ENCODE measurements around the gene TJAP1. TPM values are rescaled to one million over a fixed set of nuclear protein-coding genes. Genes with fewer than 3 reads are reported as not detected.

Gene TJAP1
- polyA plus RNA-seq, 1 donor from 2014 or later: 11.4 TPM

DNA sequence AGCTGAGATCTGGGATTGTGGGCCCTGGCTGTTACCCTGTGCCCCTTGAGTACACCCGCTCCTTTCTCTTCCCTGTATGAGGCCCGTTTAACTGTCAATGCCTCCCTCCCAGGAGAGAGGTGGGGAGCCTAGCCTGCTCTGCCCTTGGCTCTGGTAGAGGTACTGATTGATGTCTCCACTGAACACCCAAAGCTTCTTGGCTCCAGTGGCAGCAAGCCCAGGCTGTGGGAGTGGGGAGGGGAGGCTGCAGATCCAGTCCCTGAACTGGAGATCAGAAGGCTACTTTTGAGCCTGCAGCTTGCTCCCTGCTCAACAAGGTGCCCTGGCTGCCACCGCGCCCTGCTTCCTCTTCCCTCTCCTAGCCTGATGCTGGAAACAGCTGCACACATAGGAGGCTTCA, 25.3 kb downstream of the TJAP1 start:
- Histone ChIP-seq H2AFZ (ENCODE audit: low read depth, low read length) (no peak overlapping the region), H3K9me2 (ENCODE audit: insufficient read depth, low read length) (no peaks in the 10 kb centered on the region), H3K36me3 (ENCODE audit: insufficient read depth, low read length) (no peaks in the 10 kb centered on the region), H3K4me3 (ENCODE audit: low read length) (no peak overlapping the region), H3F3A (ENCODE audit: insufficient read depth, low read length, poor library complexity, severe bottlenecking) (no peaks in the 10 kb centered on the region), H4K20me1 (ENCODE audit: insufficient read depth) (no peaks in the 10 kb centered on the region), H3K27me3 (ENCODE audit: insufficient read depth, low read depth, low read length) (no peaks in the 10 kb centered on the region), H3K9me3 (ENCODE audit: low read length) (no peaks in the 10 kb centered on the region), H3K79me2 (replicated peaks; ENCODE audit: insufficient read depth, low read length) (no peaks in the 10 kb centered on the region), H3K9ac (ENCODE audit: low read length) (no peak overlapping the region), H3K27ac (ENCODE audit: low read length) (no peak overlapping the region), H3K4me2 (ENCODE audit: low read length) (no peak overlapping the region)
- TF ChIP-seq SMC3 (conservative IDR thresholded peaks at IDR 0.05; ENCODE audit: poor library complexity): no peak
- TF ChIP-seq TAF1 (IDR thresholded peaks at IDR 0.05; ENCODE audit: low read depth): no peak
- TF ChIP-seq, protein P1, sequence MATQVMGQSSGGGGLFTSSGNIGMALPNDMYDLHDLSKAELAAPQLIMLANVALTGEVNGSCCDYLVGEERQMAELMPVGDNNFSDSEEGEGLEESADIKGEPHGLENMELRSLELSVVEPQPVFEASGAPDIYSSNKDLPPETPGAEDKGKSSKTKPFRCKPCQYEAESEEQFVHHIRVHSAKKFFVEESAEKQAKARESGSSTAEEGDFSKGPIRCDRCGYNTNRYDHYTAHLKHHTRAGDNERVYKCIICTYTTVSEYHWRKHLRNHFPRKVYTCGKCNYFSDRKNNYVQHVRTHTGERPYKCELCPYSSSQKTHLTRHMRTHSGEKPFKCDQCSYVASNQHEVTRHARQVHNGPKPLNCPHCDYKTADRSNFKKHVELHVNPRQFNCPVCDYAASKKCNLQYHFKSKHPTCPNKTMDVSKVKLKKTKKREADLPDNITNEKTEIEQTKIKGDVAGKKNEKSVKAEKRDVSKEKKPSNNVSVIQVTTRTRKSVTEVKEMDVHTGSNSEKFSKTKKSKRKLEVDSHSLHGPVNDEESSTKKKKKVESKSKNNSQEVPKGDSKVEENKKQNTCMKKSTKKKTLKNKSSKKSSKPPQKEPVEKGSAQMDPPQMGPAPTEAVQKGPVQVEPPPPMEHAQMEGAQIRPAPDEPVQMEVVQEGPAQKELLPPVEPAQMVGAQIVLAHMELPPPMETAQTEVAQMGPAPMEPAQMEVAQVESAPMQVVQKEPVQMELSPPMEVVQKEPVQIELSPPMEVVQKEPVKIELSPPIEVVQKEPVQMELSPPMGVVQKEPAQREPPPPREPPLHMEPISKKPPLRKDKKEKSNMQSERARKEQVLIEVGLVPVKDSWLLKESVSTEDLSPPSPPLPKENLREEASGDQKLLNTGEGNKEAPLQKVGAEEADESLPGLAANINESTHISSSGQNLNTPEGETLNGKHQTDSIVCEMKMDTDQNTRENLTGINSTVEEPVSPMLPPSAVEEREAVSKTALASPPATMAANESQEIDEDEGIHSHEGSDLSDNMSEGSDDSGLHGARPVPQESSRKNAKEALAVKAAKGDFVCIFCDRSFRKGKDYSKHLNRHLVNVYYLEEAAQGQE (IDR thresholded peaks at IDR 0.05; ENCODE audit: borderline replicate concordance): no peak
- TF ChIP-seq, protein P2, sequence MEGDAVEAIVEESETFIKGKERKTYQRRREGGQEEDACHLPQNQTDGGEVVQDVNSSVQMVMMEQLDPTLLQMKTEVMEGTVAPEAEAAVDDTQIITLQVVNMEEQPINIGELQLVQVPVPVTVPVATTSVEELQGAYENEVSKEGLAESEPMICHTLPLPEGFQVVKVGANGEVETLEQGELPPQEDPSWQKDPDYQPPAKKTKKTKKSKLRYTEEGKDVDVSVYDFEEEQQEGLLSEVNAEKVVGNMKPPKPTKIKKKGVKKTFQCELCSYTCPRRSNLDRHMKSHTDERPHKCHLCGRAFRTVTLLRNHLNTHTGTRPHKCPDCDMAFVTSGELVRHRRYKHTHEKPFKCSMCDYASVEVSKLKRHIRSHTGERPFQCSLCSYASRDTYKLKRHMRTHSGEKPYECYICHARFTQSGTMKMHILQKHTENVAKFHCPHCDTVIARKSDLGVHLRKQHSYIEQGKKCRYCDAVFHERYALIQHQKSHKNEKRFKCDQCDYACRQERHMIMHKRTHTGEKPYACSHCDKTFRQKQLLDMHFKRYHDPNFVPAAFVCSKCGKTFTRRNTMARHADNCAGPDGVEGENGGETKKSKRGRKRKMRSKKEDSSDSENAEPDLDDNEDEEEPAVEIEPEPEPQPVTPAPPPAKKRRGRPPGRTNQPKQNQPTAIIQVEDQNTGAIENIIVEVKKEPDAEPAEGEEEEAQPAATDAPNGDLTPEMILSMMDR (IDR thresholded peaks at IDR 0.05; ENCODE audit: poor library complexity, severe bottlenecking): no peak
- TF ChIP-seq MXI1 (conservative IDR thresholded peaks at IDR 0.05; ENCODE audit: poor library complexity, severe bottlenecking): no peak
- TF ChIP-seq EZH2 (IDR thresholded peaks at IDR 0.05; ENCODE audit: borderline replicate concordance, insufficient read depth, low read length, poor library complexity, severe bottlenecking): no peak
- no peak for TF ChIP-seq RAD21 (conservative IDR thresholded peaks at IDR 0.05)
- no peak for TF ChIP-seq EP300 (conservative IDR thresholded peaks at IDR 0.05; ENCODE audit: poor library complexity, severe bottlenecking)
- no peak for TF ChIP-seq POLR2AphosphoS5 (IDR thresholded peaks at IDR 0.05)

DNA sequence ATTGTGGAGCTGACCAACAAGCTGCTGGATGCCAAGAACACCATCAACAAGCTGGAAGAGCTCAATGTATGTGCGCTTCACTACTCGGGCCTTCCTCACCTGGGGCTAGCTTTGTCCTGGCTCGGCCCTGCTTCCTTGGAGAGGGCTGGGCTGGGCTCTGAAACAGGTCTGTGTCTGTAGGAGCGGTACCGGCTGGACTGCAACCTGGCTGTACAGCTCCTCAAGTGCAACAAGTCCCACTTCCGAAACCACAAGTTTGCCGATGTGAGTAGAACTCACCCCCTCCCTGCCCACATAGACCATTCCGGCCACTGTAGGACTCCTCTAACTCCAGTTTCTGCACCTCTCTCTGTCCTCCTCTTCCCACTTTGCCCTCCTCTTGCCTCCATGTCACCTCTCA, 26.1 kb downstream of the TJAP1 start:
- Histone ChIP-seq H3K9ac (ENCODE audit: low read length) (no peak overlapping the region), H3K36me3 (ENCODE audit: insufficient read depth, low read length) (no peaks in the 10 kb centered on the region), H3K4me3 (ENCODE audit: low read length) (no peak overlapping the region), H3K79me2 (replicated peaks; ENCODE audit: insufficient read depth, low read length) (no peaks in the 10 kb centered on the region), H4K20me1 (ENCODE audit: insufficient read depth) (no peaks in the 10 kb centered on the region), H3K27me3 (ENCODE audit: insufficient read depth, low read depth, low read length) (no peaks in the 10 kb centered on the region), H3K9me2 (ENCODE audit: insufficient read depth, low read length) (no peaks in the 10 kb centered on the region), H2AFZ (ENCODE audit: low read depth, low read length) (no peak overlapping the region), H3K27ac (ENCODE audit: low read length) (no peak overlapping the region), H3K4me2 (ENCODE audit: low read length) (no peak overlapping the region), H3F3A (ENCODE audit: insufficient read depth, low read length, poor library complexity, severe bottlenecking) (no peaks in the 10 kb centered on the region), H3K9me3 (ENCODE audit: low read length) (no peaks in the 10 kb centered on the region)
- TF ChIP-seq TAF1 (IDR thresholded peaks at IDR 0.05; ENCODE audit: low read depth): no peak
